ENCODE results near the gene SERPINA12. TPM values are rescaled to one million over a fixed set of nuclear protein-coding genes. Genes with fewer than 3 reads are reported as not detected.

SERPINA12 gene
- total and polyA plus RNA-seq, 7 experiments from 2014 or later, result not detected

DNA sequence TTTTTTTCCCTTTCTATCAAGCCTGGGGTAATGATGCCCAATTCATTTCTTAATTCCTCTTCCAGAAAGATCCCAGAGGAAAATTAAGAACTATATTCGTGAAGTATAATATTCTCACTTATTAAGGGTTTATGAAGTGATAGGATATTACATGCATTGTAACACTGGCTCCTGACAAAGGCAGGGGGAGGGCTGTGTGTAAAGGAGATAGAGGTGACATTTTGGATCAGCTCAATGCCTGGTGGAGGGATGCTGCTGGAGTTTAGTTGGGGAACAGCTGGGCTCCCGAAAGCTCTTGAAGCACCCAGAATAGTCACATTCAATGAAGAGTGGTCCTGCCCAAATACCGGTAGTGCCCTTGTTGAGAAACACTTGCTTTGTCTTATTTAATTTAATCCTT, 57.4 kb downstream of the SERPINA12 start:
- Mint-ChIP-seq H3K27ac (no peak overlapping the region), H3K4me1 (no peaks in the 10 kb centered on the region), H3K27me3 (peaks cover 10 to 58% (median 41%) of the 10 kb centered on the region in 5 donors), H3K4me3 (no peak overlapping the region), H3K9me3 (peaks cover 0 to 15% (median 6%) of the 10 kb centered on the region in 11 donors), H3K36me3 (no peaks in the 10 kb centered on the region)
- CTCF ChIA-PET, result no interaction called here
- ATAC-seq (no peak), DNase-seq (no peak)
- intact Hi-C loops (cut with micrococcal nuclease), result no loop called here
- POLR2A ChIA-PET, result no interaction called here
- Histone ChIP-seq H3K9me3 (ENCODE audit: control insufficient read depth in 2 of 3, low read length in 3 of 3) (no peaks in the 10 kb centered on the region), H3K36me3 (ENCODE audit: control insufficient read depth in 2 of 3, insufficient read depth in 3 of 3, low read length in 3 of 3) (no peaks in the 10 kb centered on the region), H3K27me3 (ENCODE audit: control insufficient read depth in 2 of 2, insufficient read depth in 2 of 2, low read length in 2 of 2) (peaks cover 0 to 4% of the 10 kb centered on the region in 2 donors), H3K4me1 (ENCODE audit: control insufficient read depth in 2 of 2, insufficient read depth in 2 of 2, low read length in 2 of 2) (no peaks in the 10 kb centered on the region), H3K4me3 (ENCODE audit: low read length) (no peak overlapping the region), H3K27ac (ENCODE audit: low read depth, low read length) (no peak overlapping the region)

GRCh38 chr14:94451091-94451771, 58.0 kb downstream of the SERPINA12 start:
- Mint-ChIP-seq H3K4me1 (no peaks in the 10 kb centered on the region), H3K27me3 (peaks cover 8 to 59% (median 38%) of the 10 kb centered on the region in 5 donors), H3K27ac (no peak overlapping the region), H3K36me3 (no peaks in the 10 kb centered on the region), H3K4me3 (no peak overlapping the region), H3K9me3 (peaks cover 0 to 13% (median 2%) of the 10 kb centered on the region in 11 donors)
- H3K9me3 ChIP-seq (ENCODE audit: control insufficient read depth in 2 of 3, low read length in 3 of 3), result no peaks in the 10 kb centered on the region
- no peak for ATAC-seq
- H3K27me3 ChIP-seq (ENCODE audit: control insufficient read depth in 2 of 2, insufficient read depth in 2 of 2, low read length in 2 of 2), result peaks cover 0 to 4% of the 10 kb centered on the region in 2 donors
- DNase-seq, result no peak
- H3K27ac ChIP-seq (ENCODE audit: low read depth, low read length), result no peak overlapping the region
- ChIA-PET CTCF (no interaction called here), POLR2A (no interaction called here)
- no peaks in the 10 kb centered on the region for H3K4me1 ChIP-seq (ENCODE audit: control insufficient read depth in 2 of 2, insufficient read depth in 2 of 2, low read length in 2 of 2)
- intact Hi-C loops (cut with micrococcal nuclease), result no loop called here
- no peaks in the 10 kb centered on the region for H3K36me3 ChIP-seq (ENCODE audit: control insufficient read depth in 2 of 3, insufficient read depth in 3 of 3, low read length in 3 of 3)
- H3K4me3 ChIP-seq (ENCODE audit: low read length), result no peak overlapping the region

DNA sequence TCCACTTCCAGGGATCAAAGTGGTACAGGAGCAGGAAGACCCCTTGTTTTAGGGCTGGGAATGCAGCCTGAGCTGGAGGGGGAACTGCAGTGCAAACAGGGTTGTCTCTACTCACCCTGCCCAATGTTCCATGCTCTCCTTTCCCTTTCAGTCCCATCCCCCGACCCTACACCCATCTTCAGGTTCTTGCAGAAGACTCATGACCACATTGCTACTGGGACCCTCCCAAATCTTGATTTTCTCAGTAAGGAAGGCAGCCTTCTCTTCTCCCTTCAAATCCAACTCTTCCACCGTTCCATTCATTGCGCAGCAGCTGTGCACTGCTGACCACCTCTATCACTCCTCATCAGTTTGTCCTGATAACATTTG, 58.6 kb downstream of the SERPINA12 start:
- Histone ChIP-seq H3K27ac (ENCODE audit: low read depth, low read length) (no peak overlapping the region), H3K27me3 (ENCODE audit: control insufficient read depth in 2 of 2, insufficient read depth in 2 of 2, low read length in 2 of 2) (peaks cover 0 to 4% of the 10 kb centered on the region in 2 donors), H3K36me3 (ENCODE audit: control insufficient read depth in 2 of 3, insufficient read depth in 3 of 3, low read length in 3 of 3) (no peaks in the 10 kb centered on the region), H3K9me3 (ENCODE audit: control insufficient read depth in 2 of 3, low read length in 3 of 3) (no peaks in the 10 kb centered on the region), H3K4me1 (ENCODE audit: control insufficient read depth in 2 of 2, insufficient read depth in 2 of 2, low read length in 2 of 2) (no peaks in the 10 kb centered on the region), H3K4me3 (ENCODE audit: low read length) (no peak overlapping the region)
- ChIA-PET POLR2A (no interaction called here), CTCF (no interaction called here)
- Mint-ChIP-seq H3K4me1 (no peaks in the 10 kb centered on the region), H3K9me3 (peaks cover 0 to 11% (median 2%) of the 10 kb centered on the region in 11 donors), H3K4me3 (no peak overlapping the region), H3K27me3 (peaks cover 11 to 58% (median 34%) of the 10 kb centered on the region in 5 donors), H3K36me3 (no peaks in the 10 kb centered on the region), H3K27ac (no peak overlapping the region)
- intact Hi-C loops (cut with micrococcal nuclease), result no loop called here
- ATAC-seq, result no peak
- no peak for DNase-seq

- H3K4me3 ChIP-seq (ENCODE audit: low read length), result no peak overlapping the region
- H3K9me3 ChIP-seq (ENCODE audit: control insufficient read depth in 2 of 3, low read length in 3 of 3), result no peaks in the 10 kb centered on the region
- ChIA-PET POLR2A (no interaction called here), CTCF (no interaction called here)
- ATAC-seq (no peak), DNase-seq (no peak)
- H3K27me3 Mint-ChIP-seq, result peaks cover 12 to 53% (median 31%) of the 10 kb centered on the region in 5 donors
- H3K4me1 Mint-ChIP-seq, result no peaks in the 10 kb centered on the region
- H3K36me3 ChIP-seq (ENCODE audit: control insufficient read depth in 2 of 3, insufficient read depth in 3 of 3, low read length in 3 of 3), result no peaks in the 10 kb centered on the region
- H3K9me3 Mint-ChIP-seq, result peaks cover 0 to 11% (median 2%) of the 10 kb centered on the region in 11 donors
- H3K4me3 Mint-ChIP-seq, result no peak overlapping the region
- no peak overlapping the region for H3K27ac ChIP-seq (ENCODE audit: low read depth, low read length)
- no peak overlapping the region for H3K27ac Mint-ChIP-seq
- intact Hi-C loops (cut with micrococcal nuclease), result no loop called here
- no peaks in the 10 kb centered on the region for H3K4me1 ChIP-seq (ENCODE audit: control insufficient read depth in 2 of 2, insufficient read depth in 2 of 2, low read length in 2 of 2)
- H3K36me3 Mint-ChIP-seq, result no peaks in the 10 kb centered on the region
- H3K27me3 ChIP-seq (ENCODE audit: control insufficient read depth in 2 of 2, insufficient read depth in 2 of 2, low read length in 2 of 2), result peaks cover 0 to 4% of the 10 kb centered on the region in 2 donors
Measured at GRCh38 chr14:94449930-94450329, 59.3 kb downstream of the SERPINA12 start.

DNA sequence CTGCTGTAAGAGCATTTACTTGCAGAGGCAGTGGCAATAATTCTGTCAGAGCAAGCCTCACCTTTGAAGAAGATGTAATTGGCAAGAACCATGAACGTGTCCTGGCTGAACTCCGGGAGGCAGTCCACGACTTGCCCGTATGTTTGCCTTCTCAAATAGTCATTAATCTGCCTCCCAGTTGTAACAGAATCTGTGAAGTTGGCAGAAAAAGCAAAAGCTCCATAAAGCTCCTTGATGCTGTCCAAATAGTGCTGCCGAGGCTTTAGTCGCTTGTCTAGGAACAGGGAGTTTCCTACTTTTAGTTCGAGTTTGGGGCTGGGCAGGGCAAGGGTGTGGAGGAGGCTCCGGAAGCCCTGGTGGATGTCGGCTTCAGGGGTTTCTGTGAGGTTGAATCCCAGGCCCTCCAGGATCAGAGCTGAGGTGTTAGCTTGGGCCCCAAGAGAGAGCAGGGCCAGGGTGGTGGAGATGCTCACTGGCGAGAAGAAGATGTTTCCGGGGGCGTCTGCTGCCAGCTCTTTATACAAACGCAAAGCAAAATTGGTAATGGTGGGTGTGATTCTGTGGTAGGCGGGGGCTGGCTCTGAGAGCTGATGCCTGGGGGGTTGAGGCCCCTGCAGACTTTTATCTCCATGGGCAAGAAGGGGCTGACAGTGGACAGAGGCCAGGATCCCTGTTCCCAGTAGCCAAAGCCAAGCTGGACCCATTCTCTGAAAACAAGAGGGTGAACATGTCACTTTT, 61.0 kb downstream of the SERPINA12 start:
- DNase-seq (no peak), ATAC-seq (no peak)
- Mint-ChIP-seq H3K36me3 (no peaks in the 10 kb centered on the region), H3K4me3 (no peak overlapping the region), H3K27me3 (peaks cover 12 to 38% (median 26%) of the 10 kb centered on the region in 5 donors), H3K4me1 (no peaks in the 10 kb centered on the region), H3K9me3 (peaks cover 0 to 4% (median 0%) of the 10 kb centered on the region in 11 donors), H3K27ac (no peak overlapping the region)
- H3K4me1 ChIP-seq (ENCODE audit: control insufficient read depth in 2 of 2, insufficient read depth in 2 of 2, low read length in 2 of 2), result no peaks in the 10 kb centered on the region
- H3K36me3 ChIP-seq (ENCODE audit: control insufficient read depth in 2 of 3, insufficient read depth in 3 of 3, low read length in 3 of 3), result no peaks in the 10 kb centered on the region
- ChIA-PET POLR2A (no interaction called here), CTCF (no interaction called here)
- intact Hi-C loops (cut with micrococcal nuclease), result no loop called here
- no peaks in the 10 kb centered on the region for H3K9me3 ChIP-seq (ENCODE audit: control insufficient read depth in 2 of 3, low read length in 3 of 3)
- peaks cover 0 to 4% of the 10 kb centered on the region in 2 donors for H3K27me3 ChIP-seq (ENCODE audit: control insufficient read depth in 2 of 2, insufficient read depth in 2 of 2, low read length in 2 of 2)
- no peak overlapping the region for H3K27ac ChIP-seq (ENCODE audit: low read depth, low read length)
- H3K4me3 ChIP-seq (ENCODE audit: low read length), result no peak overlapping the region

GRCh38 chr14:94447206-94447605, 62.1 kb downstream of the SERPINA12 start:
- ATAC-seq, result no peak
- peaks cover 7 to 38% (median 25%) of the 10 kb centered on the region in 5 donors for H3K27me3 Mint-ChIP-seq
- CTCF ChIA-PET, result no interaction called here

More at GRCh38 chr14:94447206-94447605, 62.1 kb downstream of the SERPINA12 start:
- intact Hi-C loops (cut with micrococcal nuclease), result no loop called here
- H3K9me3 ChIP-seq (ENCODE audit: control insufficient read depth in 2 of 3, low read length in 3 of 3), result no peaks in the 10 kb centered on the region
- no peak for DNase-seq
- H3K4me3 ChIP-seq (ENCODE audit: low read length), result no peak overlapping the region
- peaks cover 0 to 4% of the 10 kb centered on the region in 2 donors for H3K27me3 ChIP-seq (ENCODE audit: control insufficient read depth in 2 of 2, insufficient read depth in 2 of 2, low read length in 2 of 2)
- Mint-ChIP-seq H3K27ac (no peak overlapping the region), H3K9me3 (peaks cover 0 to 3% (median 0%) of the 10 kb centered on the region in 11 donors), H3K36me3 (no peaks in the 10 kb centered on the region), H3K4me1 (no peaks in the 10 kb centered on the region), H3K4me3 (no peak overlapping the region)
- H3K4me1 ChIP-seq (ENCODE audit: control insufficient read depth in 2 of 2, insufficient read depth in 2 of 2, low read length in 2 of 2), result no peaks in the 10 kb centered on the region
- POLR2A ChIA-PET, result interaction anchor here (0.6 kb wide), 1 partner anchor 1261 kb away, joined by 3 read pairs; no protein-coding TSS in a partner anchor
- H3K36me3 ChIP-seq (ENCODE audit: control insufficient read depth in 2 of 3, insufficient read depth in 3 of 3, low read length in 3 of 3), result no peaks in the 10 kb centered on the region
- H3K27ac ChIP-seq (ENCODE audit: low read depth, low read length), result no peak overlapping the region
